ENCODE data around the gene NEMF.

NEMF gene

GRCh38 chr14:49853572-49854375 is 1.2 kb upstream of the NEMF start (continued):
- TF ChIP-seq REST (tag by site-specific recombination; IDR thresholded peaks at IDR 0.05) (no peak), SETDB1 (IDR thresholded peaks at IDR 0.05; ENCODE audit: insufficient read length, low read length) (peak; percentile 76), PRDM1 (tag by site-specific recombination; IDR thresholded peaks at IDR 0.05) (no peak), ZFP69B (tag by site-specific recombination; IDR thresholded peaks at IDR 0.05) (no peak), ZNF768 (tag by site-specific recombination; IDR thresholded peaks at IDR 0.05) (0 out of 2 replicates have a peak, but pooled peaks have one; percentile 38), ZNF76 (tag by site-specific recombination; IDR thresholded peaks at IDR 0.05; ENCODE audit: borderline replicate concordance, low read depth) (no peak), ZNF121 (tag by site-specific recombination; IDR thresholded peaks at IDR 0.05) (peak; percentile 86), ZNF561 (tag by site-specific recombination; IDR thresholded peaks at IDR 0.05; ENCODE audit: borderline replicate concordance) (0 out of 2 replicates have a peak, but pooled peaks have one; percentile 34), ZNF2 (tag by site-specific recombination; IDR thresholded peaks at IDR 0.05) (0 out of 2 replicates have a peak, but pooled peaks have one; percentile 54), ZBTB48 (tag by site-specific recombination; IDR thresholded peaks at IDR 0.05) (0 out of 2 replicates have a peak, but pooled peaks have one; percentile 18), ZNF394 (tag by site-specific recombination; IDR thresholded peaks at IDR 0.05; ENCODE audit: borderline replicate concordance) (no peak), KLF8 (tag by site-specific recombination; IDR thresholded peaks at IDR 0.05) (peak; percentile 25; the same call in 1 of the 2 replicates), CTCF (tag by site-specific recombination; IDR thresholded peaks at IDR 0.05) (peak; percentile 71)
- TF ChIP-seq, protein P1, sequence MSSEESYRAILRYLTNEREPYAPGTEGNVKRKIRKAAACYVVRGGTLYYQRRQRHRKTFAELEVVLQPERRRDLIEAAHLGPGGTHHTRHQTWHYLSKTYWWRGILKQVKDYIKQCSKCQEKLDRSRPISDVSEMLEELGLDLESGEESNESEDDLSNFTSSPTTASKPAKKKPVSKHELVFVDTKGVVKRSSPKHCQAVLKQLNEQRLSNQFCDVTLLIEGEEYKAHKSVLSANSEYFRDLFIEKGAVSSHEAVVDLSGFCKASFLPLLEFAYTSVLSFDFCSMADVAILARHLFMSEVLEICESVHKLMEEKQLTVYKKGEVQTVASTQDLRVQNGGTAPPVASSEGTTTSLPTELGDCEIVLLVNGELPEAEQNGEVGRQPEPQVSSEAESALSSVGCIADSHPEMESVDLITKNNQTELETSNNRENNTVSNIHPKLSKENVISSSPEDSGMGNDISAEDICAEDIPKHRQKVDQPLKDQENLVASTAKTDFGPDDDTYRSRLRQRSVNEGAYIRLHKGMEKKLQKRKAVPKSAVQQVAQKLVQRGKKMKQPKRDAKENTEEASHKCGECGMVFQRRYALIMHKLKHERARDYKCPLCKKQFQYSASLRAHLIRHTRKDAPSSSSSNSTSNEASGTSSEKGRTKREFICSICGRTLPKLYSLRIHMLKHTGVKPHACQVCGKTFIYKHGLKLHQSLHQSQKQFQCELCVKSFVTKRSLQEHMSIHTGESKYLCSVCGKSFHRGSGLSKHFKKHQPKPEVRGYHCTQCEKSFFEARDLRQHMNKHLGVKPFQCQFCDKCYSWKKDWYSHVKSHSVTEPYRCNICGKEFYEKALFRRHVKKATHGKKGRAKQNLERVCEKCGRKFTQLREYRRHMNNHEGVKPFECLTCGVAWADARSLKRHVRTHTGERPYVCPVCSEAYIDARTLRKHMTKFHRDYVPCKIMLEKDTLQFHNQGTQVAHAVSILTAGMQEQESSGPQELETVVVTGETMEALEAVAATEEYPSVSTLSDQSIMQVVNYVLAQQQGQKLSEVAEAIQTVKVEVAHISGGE (tag by site-specific recombination; conservative IDR thresholded peaks at IDR 0.05; ENCODE audit: low read depth) = no peak

DNA sequence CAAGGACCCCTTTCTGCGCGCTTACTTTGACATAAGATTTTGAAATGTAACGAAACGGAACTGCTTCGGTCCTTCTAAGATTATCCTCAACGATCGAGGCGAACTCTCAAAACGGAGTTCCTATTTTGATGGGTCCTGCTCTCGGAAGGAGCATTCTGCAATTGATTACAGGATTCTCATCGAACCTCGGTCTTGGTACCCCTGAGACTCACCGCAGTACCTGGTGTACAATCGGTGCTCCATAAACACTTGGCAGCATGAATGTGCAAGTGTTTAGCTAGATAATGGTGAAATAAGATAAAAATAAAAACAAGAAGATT is 530 bp upstream of the NEMF start:
- no peaks in the 10 kb centered on the region for H3K9me3 ChIP-seq (ENCODE audit: control insufficient read depth, insufficient read depth, low read depth, low read length)
- H3K27ac ChIP-seq (ENCODE audit: extremely low read depth, low read depth, low read length) = peak overlapping the region; percentile 88
- peak overlapping the region; percentile 82 for H3K4me3 ChIP-seq (ENCODE audit: low read depth, low read length)
- POLR2A ChIA-PET = interaction anchor here (0.8 to 2.9 kb wide), 11 partner anchors 9 to 391 kb away, joined by 3 to 38 read pairs (median 4); partner anchors contain the start of genes ARF6, KLHDC1, MGAT2 and RPL36AL
- CTCF ChIA-PET = interaction anchor here (0.6 to 4.8 kb wide), 13 partner anchors 10 to 968 kb away, joined by 3 to 91 read pairs (median 4); no protein-coding TSS in a partner anchor
- peak; percentile 85; the same call in 1 of the 2 replicates for TF ChIP-seq ZBTB17 (tag by site-specific recombination; IDR thresholded peaks at IDR 0.05)
- no peak for TF ChIP-seq ZSCAN18 (tag by site-specific recombination; IDR thresholded peaks at IDR 0.05)
- 0 out of 2 replicates have a peak, but pooled peaks have one; percentile 6 for TF ChIP-seq SP7 (tag by site-specific recombination; IDR thresholded peaks at IDR 0.05)
- H3K36me3 ChIP-seq (ENCODE audit: control insufficient read depth in 2 of 2, insufficient read depth in 1 of 2, low read length in 2 of 2) = peaks cover 14 to 23% of the 10 kb centered on the region in 2 experiments
- peaks cover 21% of the 10 kb centered on the region for H3K4me1 ChIP-seq (ENCODE audit: control insufficient read depth, insufficient read depth, low read length)

Data from HEK293 (cell line).